ENCODE measurements around the gene MAPK13.

MAPK13 gene

DNA sequence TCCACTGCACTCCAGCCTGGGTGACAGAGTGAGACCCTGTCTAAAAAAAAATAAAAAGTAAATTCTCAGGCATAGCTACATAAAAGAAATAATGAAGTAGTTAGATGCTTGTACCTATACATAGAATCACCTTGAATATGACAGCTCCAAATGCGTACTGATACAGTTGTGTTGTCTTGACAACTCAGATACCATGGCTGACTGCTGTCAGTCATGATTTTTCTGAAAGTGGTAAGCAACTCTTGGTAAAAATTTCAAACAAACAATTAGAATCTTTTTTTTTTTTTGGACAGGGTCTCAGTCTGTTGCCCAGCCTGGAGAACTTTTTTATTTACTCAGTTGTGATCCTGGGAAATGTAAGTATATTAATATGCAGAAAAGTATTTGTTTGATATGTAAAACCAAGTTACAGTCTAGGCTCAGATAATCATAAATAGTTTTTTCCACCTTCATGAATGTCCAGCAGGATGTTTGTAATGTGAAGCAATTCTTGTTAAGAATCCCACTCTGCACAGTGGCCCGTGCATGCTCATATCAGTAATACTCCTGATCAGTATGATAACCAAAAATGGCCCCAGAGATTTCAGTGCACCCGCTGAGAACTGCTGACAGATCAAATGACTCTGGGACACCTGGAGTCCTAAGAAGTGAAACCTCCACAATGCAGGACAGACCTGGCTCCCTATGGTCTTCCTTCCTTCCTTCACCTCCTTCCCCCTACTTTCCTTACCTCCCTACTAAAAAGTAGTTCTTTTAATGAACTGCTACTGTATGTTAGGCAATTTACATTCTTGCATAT lies 14.0 kb upstream of the MAPK13 start:
- no peak for TF ChIP-seq FOXM1 (IDR thresholded peaks at IDR 0.05; ENCODE audit: borderline replicate concordance, low read depth)
- TF ChIP-seq NFIC (IDR thresholded peaks at IDR 0.05) = no peak
- TF ChIP-seq, protein P1, sequence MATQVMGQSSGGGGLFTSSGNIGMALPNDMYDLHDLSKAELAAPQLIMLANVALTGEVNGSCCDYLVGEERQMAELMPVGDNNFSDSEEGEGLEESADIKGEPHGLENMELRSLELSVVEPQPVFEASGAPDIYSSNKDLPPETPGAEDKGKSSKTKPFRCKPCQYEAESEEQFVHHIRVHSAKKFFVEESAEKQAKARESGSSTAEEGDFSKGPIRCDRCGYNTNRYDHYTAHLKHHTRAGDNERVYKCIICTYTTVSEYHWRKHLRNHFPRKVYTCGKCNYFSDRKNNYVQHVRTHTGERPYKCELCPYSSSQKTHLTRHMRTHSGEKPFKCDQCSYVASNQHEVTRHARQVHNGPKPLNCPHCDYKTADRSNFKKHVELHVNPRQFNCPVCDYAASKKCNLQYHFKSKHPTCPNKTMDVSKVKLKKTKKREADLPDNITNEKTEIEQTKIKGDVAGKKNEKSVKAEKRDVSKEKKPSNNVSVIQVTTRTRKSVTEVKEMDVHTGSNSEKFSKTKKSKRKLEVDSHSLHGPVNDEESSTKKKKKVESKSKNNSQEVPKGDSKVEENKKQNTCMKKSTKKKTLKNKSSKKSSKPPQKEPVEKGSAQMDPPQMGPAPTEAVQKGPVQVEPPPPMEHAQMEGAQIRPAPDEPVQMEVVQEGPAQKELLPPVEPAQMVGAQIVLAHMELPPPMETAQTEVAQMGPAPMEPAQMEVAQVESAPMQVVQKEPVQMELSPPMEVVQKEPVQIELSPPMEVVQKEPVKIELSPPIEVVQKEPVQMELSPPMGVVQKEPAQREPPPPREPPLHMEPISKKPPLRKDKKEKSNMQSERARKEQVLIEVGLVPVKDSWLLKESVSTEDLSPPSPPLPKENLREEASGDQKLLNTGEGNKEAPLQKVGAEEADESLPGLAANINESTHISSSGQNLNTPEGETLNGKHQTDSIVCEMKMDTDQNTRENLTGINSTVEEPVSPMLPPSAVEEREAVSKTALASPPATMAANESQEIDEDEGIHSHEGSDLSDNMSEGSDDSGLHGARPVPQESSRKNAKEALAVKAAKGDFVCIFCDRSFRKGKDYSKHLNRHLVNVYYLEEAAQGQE (IDR thresholded peaks at IDR 0.05; ENCODE audit: low read depth) = no peak
- no peak for TF ChIP-seq TEAD4 (IDR thresholded peaks at IDR 0.05)
- TF ChIP-seq TCF12 (IDR thresholded peaks at IDR 0.05; ENCODE audit: low read depth) = no peak
- TF ChIP-seq, protein P2, sequence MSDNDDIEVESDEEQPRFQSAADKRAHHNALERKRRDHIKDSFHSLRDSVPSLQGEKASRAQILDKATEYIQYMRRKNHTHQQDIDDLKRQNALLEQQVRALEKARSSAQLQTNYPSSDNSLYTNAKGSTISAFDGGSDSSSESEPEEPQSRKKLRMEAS (IDR thresholded peaks at IDR 0.05) = no peak
- no peak for TF ChIP-seq TAF1 (IDR thresholded peaks at IDR 0.05; ENCODE audit: low read depth)
- TF ChIP-seq, protein P3, sequence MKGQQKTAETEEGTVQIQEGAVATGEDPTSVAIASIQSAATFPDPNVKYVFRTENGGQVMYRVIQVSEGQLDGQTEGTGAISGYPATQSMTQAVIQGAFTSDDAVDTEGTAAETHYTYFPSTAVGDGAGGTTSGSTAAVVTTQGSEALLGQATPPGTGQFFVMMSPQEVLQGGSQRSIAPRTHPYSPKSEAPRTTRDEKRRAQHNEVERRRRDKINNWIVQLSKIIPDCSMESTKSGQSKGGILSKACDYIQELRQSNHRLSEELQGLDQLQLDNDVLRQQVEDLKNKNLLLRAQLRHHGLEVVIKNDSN (IDR thresholded peaks at IDR 0.05) = no peak
- TF ChIP-seq ZBTB7A (IDR thresholded peaks at IDR 0.05; ENCODE audit: low read depth) = no peak

DNA sequence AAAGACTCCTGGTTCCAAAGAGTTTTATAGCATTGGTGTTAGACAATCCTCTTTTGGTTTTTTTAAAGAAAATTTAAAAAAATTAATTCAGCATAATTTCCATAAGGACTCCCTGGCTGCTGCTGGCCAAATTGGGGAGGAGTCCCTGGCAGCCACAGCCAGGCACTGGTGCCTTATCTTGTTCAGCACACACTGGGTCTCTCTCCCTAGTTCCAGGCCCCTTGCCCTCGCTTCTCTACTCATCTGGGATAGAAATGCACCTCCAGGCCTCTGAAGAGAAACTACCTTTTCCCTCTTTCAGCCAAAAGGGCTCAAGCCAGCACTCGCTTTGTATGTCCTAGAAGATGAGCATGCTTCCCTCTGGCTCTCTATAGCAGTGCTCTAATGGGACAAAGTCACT lies 13.4 kb upstream of the MAPK13 start:
- TF ChIP-seq, protein P2 (IDR thresholded peaks at IDR 0.05) = no peak
- TF ChIP-seq, protein P3 (IDR thresholded peaks at IDR 0.05) = no peak
- no peak for TF ChIP-seq TEAD4 (IDR thresholded peaks at IDR 0.05)
- TF ChIP-seq FOXM1 (IDR thresholded peaks at IDR 0.05; ENCODE audit: borderline replicate concordance, low read depth) = no peak
- TF ChIP-seq EGR1 (IDR thresholded peaks at IDR 0.05) = no peak
- TF ChIP-seq ZBTB7A (IDR thresholded peaks at IDR 0.05; ENCODE audit: low read depth) = no peak
- TF ChIP-seq RAD21 (IDR thresholded peaks at IDR 0.05; ENCODE audit: low read depth) = no peak
- TF ChIP-seq, protein P1 (IDR thresholded peaks at IDR 0.05; ENCODE audit: low read depth) = no peak
- TF ChIP-seq EP300 (IDR thresholded peaks at IDR 0.05; ENCODE audit: borderline replicate concordance) = no peak
- no peak for TF ChIP-seq CEBPB (IDR thresholded peaks at IDR 0.05)
- no peak for TF ChIP-seq CREB1 (IDR thresholded peaks at IDR 0.05; ENCODE audit: low read depth)
- TF ChIP-seq TCF12 (IDR thresholded peaks at IDR 0.05; ENCODE audit: low read depth) = no peak

DNA sequence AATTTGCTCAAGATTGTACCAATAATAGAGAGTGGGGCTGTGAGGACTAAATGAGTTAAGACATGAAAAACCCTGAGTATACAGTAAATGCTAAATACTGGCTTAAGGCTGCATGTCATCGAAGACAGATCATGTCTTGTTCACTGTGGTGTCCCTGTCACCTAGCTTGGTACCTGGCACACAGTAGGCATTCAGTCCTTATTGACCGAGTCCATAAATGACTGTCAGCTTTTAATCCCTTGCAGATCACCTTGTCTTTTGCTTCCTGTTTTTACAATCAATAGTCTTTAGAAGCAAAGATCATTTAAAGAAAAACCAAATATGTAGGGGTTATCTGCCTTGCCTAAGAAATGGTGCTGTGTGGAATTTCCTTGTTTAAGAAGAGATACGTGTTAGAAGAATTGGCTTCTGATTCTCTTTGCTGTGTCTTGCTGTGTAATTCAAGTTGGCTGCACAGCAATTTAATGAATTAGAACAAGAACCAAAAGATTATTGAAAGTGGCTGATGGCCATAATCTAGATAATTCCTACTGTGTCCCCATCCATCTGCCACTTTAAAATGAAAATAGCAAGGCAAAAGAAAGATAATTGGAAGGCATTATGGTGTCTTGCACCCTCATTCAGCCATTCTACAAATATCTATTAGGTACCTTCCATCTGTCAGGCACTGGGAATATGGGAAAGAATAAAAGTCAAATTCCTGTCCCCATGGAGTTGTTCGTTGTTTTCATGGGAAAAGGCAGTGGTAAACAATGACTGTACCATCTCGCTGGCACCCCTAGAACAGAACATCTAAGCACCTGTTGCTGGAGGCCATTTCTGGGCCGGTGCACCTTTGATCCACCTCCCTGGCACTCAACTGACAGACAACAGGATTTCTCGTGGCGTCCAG lies 12.4 kb upstream of the MAPK13 start:
- TF ChIP-seq TAF1 (IDR thresholded peaks at IDR 0.05; ENCODE audit: low read depth) = no peak
- TF ChIP-seq RAD21 (IDR thresholded peaks at IDR 0.05; ENCODE audit: low read depth) = no peak
- TF ChIP-seq CREB1 (IDR thresholded peaks at IDR 0.05; ENCODE audit: low read depth) = no peak

DNA sequence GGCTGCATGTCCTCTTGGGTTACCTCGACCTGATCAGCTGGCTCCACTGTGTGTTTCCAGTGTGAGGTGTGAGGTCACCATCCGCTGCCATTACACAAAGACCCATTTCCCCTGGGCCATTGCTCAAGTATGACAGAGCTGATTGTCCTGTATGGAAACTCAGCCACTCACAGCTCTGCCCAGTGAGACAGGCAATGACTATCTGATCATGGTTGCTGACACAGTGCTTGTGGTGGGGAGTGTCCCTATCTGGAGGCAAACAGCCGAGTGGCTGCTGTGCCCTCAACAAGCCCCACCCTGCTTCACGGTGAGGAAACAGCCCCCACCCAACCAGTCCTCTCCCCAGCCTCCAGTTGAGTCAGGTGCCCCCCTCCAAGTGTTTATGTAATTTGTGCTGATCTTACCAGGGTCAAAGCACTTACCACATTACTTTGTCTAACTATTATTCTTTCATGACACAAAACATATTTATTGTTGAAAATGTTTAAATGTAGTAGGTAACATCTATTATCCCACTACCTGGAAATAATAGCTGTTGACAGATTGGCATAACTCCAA lies 11.7 kb upstream of the MAPK13 start:
- TF ChIP-seq YY1 (IDR thresholded peaks at IDR 0.05; ENCODE audit: low read depth) (no peak), TEAD4 (IDR thresholded peaks at IDR 0.05) (no peak), CEBPB (IDR thresholded peaks at IDR 0.05) (no peak), EGR1 (IDR thresholded peaks at IDR 0.05) (no peak), TCF12 (IDR thresholded peaks at IDR 0.05; ENCODE audit: low read depth) (no peak), TAF1 (IDR thresholded peaks at IDR 0.05; ENCODE audit: low read depth) (no peak), RAD21 (IDR thresholded peaks at IDR 0.05; ENCODE audit: low read depth) (no peak), CREB1 (IDR thresholded peaks at IDR 0.05; ENCODE audit: low read depth) (no peak)
- TF ChIP-seq, protein P1 (IDR thresholded peaks at IDR 0.05; ENCODE audit: low read depth) = no peak
- TF ChIP-seq, protein P2 (IDR thresholded peaks at IDR 0.05) = no peak
